Left lung (tissue), 10 donors: ENCODE results near the gene OGA. TPM values are rescaled to one million over a fixed set of nuclear protein-coding genes. Genes with fewer than 3 reads are reported as not detected.

Source experiments
- ATAC-seq: fragments of 200-7000 bp; cut with Tn5 transposase; one replicate; pipeline ENCODE4 v1.9.1; 2020; ENCODE audit warnings: moderate library complexity
- DNase-seq, 4 donors: peaks; one replicate each; pipeline ENCODE4 v3.0.0-alpha.2; 2013 to 2020
- H3K27ac ChIP-seq, 2 donors: fragments of 200-600 bp; sonication (generic) in 1 of 2; one replicate each; pipeline versions ENCODE4 v1.5.0 to v1.8.0; 2020 to 2021
- H3K27me3 ChIP-seq, 2 donors: fragments of 200-600 bp; sonication (generic) in 1 of 2; one replicate each; pipeline versions ENCODE4 v1.5.0 to v1.8.0; 2020 to 2021
- H3K36me3 ChIP-seq, 2 donors: fragments of 200-600 bp; sonication (generic) in 1 of 2; one replicate each; pipeline versions ENCODE4 v1.5.0 to v1.8.0; 2020 to 2021
- H3K4me1 ChIP-seq, 2 donors: fragments of 200-600 bp; one replicate each; pipeline ENCODE4 v1.8.0; 2021
- H3K4me3 ChIP-seq, 2 donors: fragments of 200-600 bp; sonication (generic) in 1 of 2; one replicate each; pipeline versions ENCODE4 v1.5.0 to v1.8.0; 2020 to 2021; ENCODE audit warnings: mild to moderate bottlenecking in 1 of 2
- H3K9me3 ChIP-seq, 2 donors: fragments of 200-600 bp; sonication (generic) in 1 of 2; one replicate each; pipeline versions ENCODE4 v1.5.0 to v1.8.0; 2020 to 2021
- CTCF ChIP-seq, 2 donors: fragments of 200-600 bp; sonication (generic) in 1 of 2; IDR thresholded peaks; one replicate each; pipeline versions ENCODE4 v1.5.0 to v1.8.0; 2021; ENCODE audit warnings: antibody characterized with exemption in 2 of 2
- intact Hi-C, 2 donors: fragments of 100-400 bp; cut with DNase I; formaldehyde crosslinking; loops; one replicate each; pipeline versions ENCODE4 v1.11.2 to v1.14.2; 2022
- polyA plus RNA-seq, 6 donors: library from polyadenylated mRNA; unstranded; fragments of 120-200 nt; gene quantifications; one replicate each; pipeline ENCODE4 v1.2.1, GENCODE V29; 2013; ENCODE audit not compliant: insufficient read length in 6 of 6
- total RNA-seq, 2 donors: library from RNA; stranded (reverse); fragmentation: NEBNext Ultra II Directional; extraction: Animal tissue kit (Norgen Biotek cat#: 25700); gene quantifications; one replicate each; pipeline ENCODE4 v1.2.1, GENCODE V29; 2021
- donor health status: DM: no; HTN: yes; CAD: no.
- donor health status: DM: no; HTN: no; CAD: no.

Gene OGA
- total and polyA plus RNA-seq, 8 donors = 72.6 to 288 (median 232) TPM

GRCh38 chr10:101848408-101848807 lies 30.2 kb upstream of the OGA start:
- Histone ChIP-seq H3K36me3 (peaks cover 0 to 36% of the 10 kb centered on the region in 2 donors), H3K4me1 (peaks cover 0 to 29% of the 10 kb centered on the region in 2 donors), H3K4me3 (no peak overlapping the region), H3K27ac (peak overlapping the region in 1 of 2 donors; percentile 83), H3K27me3 (no peaks in the 10 kb centered on the region), H3K9me3 (no peaks in the 10 kb centered on the region)
- DNase-seq = no peak
- intact Hi-C loops = loop anchor here in 1 of 2 donors (10.0 kb wide), 1 partner anchor 166 kb away; no protein-coding TSS in a partner anchor
- ATAC-seq = peak; percentile 44
- no peak for TF ChIP-seq CTCF (IDR thresholded peaks at IDR 0.05)

- intact Hi-C loops = loop anchor here in 1 of 2 donors (10.0 kb wide), 1 partner anchor 169 kb away; no protein-coding TSS in a partner anchor
- Histone ChIP-seq H3K9me3 (no peaks in the 10 kb centered on the region), H3K36me3 (peaks cover 0 to 29% of the 10 kb centered on the region in 2 donors), H3K4me3 (no peak overlapping the region), H3K4me1 (peaks cover 2 to 39% of the 10 kb centered on the region in 2 donors), H3K27me3 (peaks cover 0 to 6% of the 10 kb centered on the region in 2 donors), H3K27ac (no peak overlapping the region)
- ATAC-seq = no peak
- no peak for TF ChIP-seq CTCF (IDR thresholded peaks at IDR 0.05)
- DNase-seq = no peak
These were observed 27.6 kb upstream of the OGA start for GRCh38 chr10:101845893-101846292.

DNA sequence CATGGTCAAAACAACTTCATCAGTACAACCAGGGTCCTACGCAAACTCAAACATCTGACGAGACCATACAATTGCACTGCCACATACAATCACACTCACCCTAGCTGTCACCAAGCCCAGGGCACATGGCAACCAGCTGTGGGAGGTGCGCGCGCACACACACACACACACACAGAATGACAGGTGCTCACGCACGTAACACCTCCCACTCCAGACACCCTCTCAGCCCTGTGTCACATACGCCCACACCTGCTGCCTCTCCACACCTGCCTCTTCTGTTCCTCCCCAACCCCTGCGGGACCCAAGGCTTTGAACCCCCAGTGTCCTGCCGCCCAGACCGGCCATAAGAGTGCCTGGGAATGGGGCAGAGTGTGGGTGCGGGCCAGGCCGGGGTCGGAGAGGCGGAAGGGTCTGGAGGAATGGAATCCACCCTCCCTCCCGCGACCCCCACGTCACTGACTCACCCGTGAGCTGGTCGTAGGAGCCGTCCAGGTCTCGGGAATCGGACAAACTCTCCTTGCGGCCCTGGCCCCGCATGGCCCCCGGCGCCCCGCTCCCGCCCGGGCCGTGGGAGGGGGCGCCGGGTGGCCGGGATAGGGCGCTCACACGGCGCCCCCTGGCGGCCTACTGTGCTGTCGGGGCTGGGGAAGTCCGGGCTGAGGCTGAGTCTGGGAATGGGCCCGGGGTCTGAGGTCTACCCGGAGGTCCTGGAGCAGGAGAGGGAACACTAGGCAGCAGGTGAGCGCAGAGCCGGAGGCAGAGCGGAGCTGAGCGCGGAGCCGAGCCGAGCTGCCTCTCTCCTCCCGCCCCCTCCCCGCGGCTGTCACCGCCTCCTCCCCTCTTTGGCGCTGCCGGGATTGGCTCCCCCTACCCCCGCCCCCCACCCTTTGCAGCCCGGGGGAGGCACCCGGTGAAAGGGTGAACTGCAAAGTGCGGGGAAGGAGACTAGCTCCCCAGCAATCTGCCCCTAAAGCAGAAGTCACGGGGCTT lies 25.1 kb upstream of the OGA start, which contains the start of gene KCNIP2:
TSS of gene KCNIP2 (minus strand) at position 769 of the 990 bp plus-strand sequence. CDS start at position 537, 232 bp downstream.
- DNase-seq (peak in 1 of 4 donors; percentile 87), ATAC-seq (no peak)

DNA sequence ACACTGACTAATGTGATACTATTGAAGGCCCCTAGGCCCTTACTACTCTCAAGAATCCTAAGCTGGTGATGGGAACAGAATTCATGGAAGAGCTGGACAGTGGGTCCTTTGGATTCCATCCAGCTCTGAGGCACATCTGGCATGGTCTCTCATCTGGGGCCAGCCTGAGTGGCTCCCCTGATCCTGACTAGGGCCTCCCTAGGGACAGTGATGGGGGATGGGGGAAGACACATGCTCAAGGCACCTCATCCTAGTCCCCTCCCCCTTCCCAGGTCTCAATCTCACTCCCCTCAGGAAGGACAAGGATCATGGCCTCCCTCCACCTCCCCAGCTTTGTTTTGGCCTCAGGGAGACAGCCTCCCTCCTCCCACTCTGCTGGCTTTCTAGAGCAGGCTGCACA lies 23.6 kb upstream of the OGA start:
- Histone ChIP-seq H3K36me3 (peaks cover 0 to 15% of the 10 kb centered on the region in 2 donors), H3K27ac (no peak overlapping the region), H3K9me3 (no peaks in the 10 kb centered on the region), H3K4me3 (no peak overlapping the region), H3K4me1 (peaks cover 7 to 36% of the 10 kb centered on the region in 2 donors), H3K27me3 (peaks cover 0 to 6% of the 10 kb centered on the region in 2 donors)
- TF ChIP-seq CTCF (IDR thresholded peaks at IDR 0.05) = no peak
- ATAC-seq (no peak), DNase-seq (no peak)
- intact Hi-C loops = loop anchor here in 1 of 2 donors (10.0 kb wide), 1 partner anchor 173 kb away; no protein-coding TSS in a partner anchor

More for the DNA sequence above, 25.1 kb upstream of the OGA start, which contains the start of gene KCNIP2:
- intact Hi-C loops = loop anchor here in 1 of 2 donors (10.0 kb wide), 1 partner anchor 171 kb away; no protein-coding TSS in a partner anchor
- Histone ChIP-seq H3K36me3 (peaks cover 0 to 28% of the 10 kb centered on the region in 2 donors), H3K27me3 (peaks cover 0 to 6% of the 10 kb centered on the region in 2 donors), H3K4me3 (peak within 1 kb of the TSS in 1 of 2 donors; percentile 31), H3K9me3 (no peaks in the 10 kb centered on the region), H3K27ac (no peak within 1 kb of the TSS), H3K4me1 (peaks cover 7 to 44% of the 10 kb centered on the region in 2 donors)
- TF ChIP-seq CTCF (IDR thresholded peaks at IDR 0.05) = peak; percentile 38 to 65
